ENCODE results near the gene BHLHE40. TPM values are rescaled to one million over a fixed set of nuclear protein-coding genes. Genes with fewer than 3 reads are reported as not detected.

The BHLHE40 gene
- total RNA-seq: 100 to 1,000 TPM; 208 to 225 TPM

DNA sequence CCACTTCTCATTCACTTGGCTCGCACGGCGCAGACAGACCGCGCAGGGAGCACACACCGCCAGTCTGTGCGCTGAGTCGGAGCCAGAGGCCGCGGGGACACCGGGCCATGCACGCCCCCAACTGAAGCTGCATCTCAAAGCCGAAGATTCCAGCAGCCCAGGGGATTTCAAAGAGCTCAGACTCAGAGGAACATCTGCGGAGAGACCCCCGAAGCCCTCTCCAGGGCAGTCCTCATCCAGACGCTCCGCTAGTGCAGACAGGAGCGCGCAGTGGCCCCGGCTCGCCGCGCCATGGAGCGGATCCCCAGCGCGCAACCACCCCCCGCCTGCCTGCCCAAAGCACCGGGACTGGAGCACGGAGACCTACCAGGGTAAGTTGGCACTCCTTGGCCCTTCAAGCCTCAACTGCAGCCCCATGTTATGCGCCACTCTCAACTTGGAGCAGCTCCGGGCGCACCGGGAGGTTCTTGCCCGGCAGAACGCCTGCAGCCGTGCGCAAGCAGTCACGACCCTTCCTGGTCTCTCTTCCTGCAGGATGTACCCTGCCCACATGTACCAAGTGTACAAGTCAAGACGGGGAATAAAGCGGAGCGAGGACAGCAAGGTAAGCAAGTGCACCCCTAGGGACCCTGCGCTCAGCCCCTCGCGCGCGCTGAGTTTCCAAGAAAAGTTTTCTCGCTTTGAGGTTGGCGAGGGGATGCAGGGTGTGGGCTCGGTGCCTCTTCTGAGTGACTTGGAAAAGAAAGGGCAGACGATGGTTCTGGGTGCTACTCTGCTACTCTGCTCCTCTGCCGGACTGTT is at the start of gene BHLHE40:
Gene BHLHE40 (plus strand): TSS at position 10 of the 801 bp plus-strand sequence. CDS start 282 bp downstream, at position 292.
- no peaks in the 10 kb centered on the region for H3K27me3 Mint-ChIP-seq
- peak; percentile 16 for ATAC-seq (ENCODE audit: low read depth)

DNA sequence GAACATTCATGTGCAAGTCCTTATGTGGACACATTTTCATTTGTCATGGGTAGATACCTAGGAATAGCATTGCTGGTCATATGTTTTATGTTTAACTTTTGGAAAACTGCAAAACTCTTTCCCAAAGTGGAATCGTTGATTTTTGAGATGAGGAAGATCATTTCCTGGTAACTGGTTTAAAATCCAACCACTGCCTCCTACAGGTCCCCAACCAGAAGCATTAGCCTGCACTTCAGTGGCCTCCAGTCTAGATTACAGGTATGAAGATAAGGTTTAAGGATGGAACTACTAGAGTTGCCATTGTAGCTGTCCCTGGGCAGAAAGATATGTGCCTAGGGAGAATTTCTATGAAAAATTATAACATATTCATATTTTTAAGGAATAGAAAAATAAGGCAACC is 48.7 kb upstream of the BHLHE40 start:
- DNase-seq (no peak), ATAC-seq (ENCODE audit: low read depth) (no peak)
- POLR2A ChIA-PET: no interaction called here
- H3K4me1 Mint-ChIP-seq: peaks cover 34% of the 10 kb centered on the region
- H3K9me3 Mint-ChIP-seq: peaks cover 3% of the 10 kb centered on the region
- no peak overlapping the region for H3K27ac Mint-ChIP-seq
- no peaks in the 10 kb centered on the region for H3K27me3 Mint-ChIP-seq
- H3K4me3 Mint-ChIP-seq: no peak overlapping the region
- peaks cover 10% of the 10 kb centered on the region for H3K36me3 Mint-ChIP-seq

More for the DNA sequence above, at the start of gene BHLHE40:
- H3K36me3 Mint-ChIP-seq: peaks cover 49% of the 10 kb centered on the region
- H3K9me3 Mint-ChIP-seq: no peaks in the 10 kb centered on the region
- DNase-seq: peak; percentile 85
- POLR2A ChIA-PET: interaction anchor here (0.7 to 14.2 kb wide), 39 partner anchors 7 to 486 kb away, joined by 3 to 734 read pairs (median 6); partner anchors contain the start of gene EDEM1
- H3K4me1 Mint-ChIP-seq: peaks cover 32% of the 10 kb centered on the region
- H3K27ac Mint-ChIP-seq: peak within 1 kb of the TSS; percentile 99
- peak within 1 kb of the TSS; percentile 98 for H3K4me3 Mint-ChIP-seq

DNA sequence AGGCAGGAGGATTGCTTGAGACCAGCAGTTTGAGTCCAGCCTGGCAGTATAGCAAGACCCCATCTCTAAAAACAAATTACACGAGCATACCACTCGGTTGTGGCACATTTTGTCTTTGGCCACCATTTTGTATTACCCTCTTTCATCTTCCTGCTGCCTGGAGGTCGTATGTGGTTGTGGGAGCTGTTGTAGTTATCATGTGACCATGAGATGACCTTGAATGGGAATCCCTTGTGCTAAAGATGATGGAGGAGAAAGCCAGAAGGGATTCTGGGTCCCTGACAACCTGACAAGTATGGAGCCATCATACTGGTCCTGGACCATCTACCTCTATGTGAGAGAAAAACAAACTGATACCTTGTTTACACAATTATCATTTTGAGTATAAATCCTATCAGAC is 45.2 kb upstream of the BHLHE40 start:
- no peaks in the 10 kb centered on the region for H3K27me3 Mint-ChIP-seq

DNA sequence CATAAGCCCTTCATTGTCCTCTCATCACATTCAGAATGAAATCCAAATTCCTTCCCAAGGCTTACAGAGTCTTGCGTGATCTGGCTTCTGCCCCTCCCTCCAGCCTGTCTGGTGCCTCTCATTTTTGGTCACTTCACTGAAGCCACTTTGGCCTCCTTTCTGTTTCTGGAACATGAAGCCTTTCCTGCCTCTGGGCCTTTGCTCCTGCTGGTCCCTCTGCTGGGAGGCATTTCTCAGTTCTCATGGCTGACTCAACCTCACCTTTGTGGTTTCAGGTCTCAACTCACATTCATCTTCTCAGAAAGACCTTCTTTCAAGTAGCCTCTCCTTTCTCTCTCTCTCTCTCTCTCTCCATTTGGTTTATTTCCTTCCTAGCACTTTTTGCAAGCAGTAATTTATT is 43.9 kb upstream of the BHLHE40 start:
- Mint-ChIP-seq H3K36me3 (peaks cover 23% of the 10 kb centered on the region), H3K27ac (peak overlapping the region; percentile 76), H3K4me1 (peaks cover 23% of the 10 kb centered on the region), H3K27me3 (no peaks in the 10 kb centered on the region), H3K4me3 (peak overlapping the region; percentile 31), H3K9me3 (peaks cover 4% of the 10 kb centered on the region)
- POLR2A ChIA-PET: interaction anchor here (0.6 to 0.9 kb wide), 2 partner anchors 44 to 50 kb away, joined by 4 to 5 read pairs; partner anchors contain the start of gene BHLHE40
- peak; percentile 37 for DNase-seq
- peak; percentile 90 for ATAC-seq (ENCODE audit: low read depth)

More for the DNA sequence above, 45.2 kb upstream of the BHLHE40 start:
- H3K27ac Mint-ChIP-seq: no peak overlapping the region
- peaks cover 3% of the 10 kb centered on the region for H3K9me3 Mint-ChIP-seq
- DNase-seq (no peak), ATAC-seq (ENCODE audit: low read depth) (no peak)
- no peak overlapping the region for H3K4me3 Mint-ChIP-seq
- POLR2A ChIA-PET: no interaction called here
- H3K4me1 Mint-ChIP-seq: peaks cover 24% of the 10 kb centered on the region
- peaks cover 21% of the 10 kb centered on the region for H3K36me3 Mint-ChIP-seq

DNA sequence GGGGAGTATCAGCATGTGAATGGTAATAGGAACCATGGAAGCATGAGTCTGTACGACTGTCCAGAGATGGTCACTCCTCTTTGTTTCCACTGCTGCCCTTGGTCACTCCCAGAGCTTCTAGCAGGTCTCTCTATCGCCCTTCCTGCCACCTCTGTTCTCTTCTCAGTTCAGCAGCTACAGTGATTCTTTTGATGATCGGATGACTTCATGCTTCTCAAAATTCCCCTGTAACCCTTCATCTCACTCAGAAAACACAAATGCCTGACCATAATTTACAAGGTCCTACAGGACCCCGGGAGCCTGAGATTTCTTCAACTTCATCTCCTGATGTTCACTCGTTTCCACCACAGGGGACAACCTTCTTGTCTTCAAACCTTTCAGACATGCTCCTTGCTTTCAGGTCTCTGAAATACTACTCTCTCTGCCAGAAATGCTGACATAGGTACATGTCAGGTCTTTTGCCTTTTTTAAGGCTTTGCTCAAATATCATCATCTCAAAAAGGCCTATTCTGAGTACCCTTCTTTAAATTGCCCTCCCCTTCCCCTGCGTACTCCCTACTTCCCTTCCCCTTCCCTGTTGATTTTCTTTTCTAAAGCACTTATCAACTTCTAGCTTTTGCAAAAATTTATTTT is 42.1 kb upstream of the BHLHE40 start:
- Mint-ChIP-seq H3K4me1 (peaks cover 21% of the 10 kb centered on the region), H3K36me3 (peaks cover 21% of the 10 kb centered on the region), H3K4me3 (no peak overlapping the region), H3K9me3 (peaks cover 4% of the 10 kb centered on the region), H3K27me3 (no peaks in the 10 kb centered on the region), H3K27ac (peak overlapping the region; percentile 5)
- ATAC-seq (ENCODE audit: low read depth) (no peak), DNase-seq (no peak)
- POLR2A ChIA-PET: no interaction called here

DNA sequence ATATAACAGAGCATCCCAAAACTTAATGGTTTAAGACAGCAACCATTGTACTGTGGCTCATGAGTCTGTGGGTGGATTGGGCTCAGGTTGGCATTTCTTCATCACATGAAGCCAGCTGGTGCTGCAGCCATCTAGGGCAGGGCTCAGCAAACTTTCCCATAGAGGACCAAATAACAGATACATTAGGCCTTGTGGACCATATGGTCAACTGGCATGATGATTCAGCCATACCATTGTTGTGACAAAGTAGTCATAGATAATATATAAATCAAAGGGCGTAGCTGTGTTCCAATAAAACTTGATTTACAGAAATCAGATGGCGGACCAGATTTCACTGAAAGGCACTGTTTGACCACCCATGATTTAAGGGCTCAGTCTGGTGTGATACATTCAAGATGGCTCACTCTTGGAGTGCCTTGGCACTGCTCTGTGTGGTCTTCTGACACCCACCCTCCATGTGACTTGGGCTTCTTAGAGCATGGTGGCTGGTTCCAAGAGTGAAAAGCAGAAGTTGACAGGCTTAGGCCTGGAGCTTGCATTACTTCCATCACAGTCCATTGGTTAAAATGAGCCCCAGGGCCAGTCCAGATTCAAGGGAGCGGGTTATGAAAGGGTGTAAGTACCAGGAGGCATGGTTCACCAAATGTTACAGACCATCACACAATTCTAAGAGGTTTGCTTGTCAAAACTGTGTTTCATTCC is 40.8 kb upstream of the BHLHE40 start:
- no peaks in the 10 kb centered on the region for H3K27me3 Mint-ChIP-seq

DNA sequence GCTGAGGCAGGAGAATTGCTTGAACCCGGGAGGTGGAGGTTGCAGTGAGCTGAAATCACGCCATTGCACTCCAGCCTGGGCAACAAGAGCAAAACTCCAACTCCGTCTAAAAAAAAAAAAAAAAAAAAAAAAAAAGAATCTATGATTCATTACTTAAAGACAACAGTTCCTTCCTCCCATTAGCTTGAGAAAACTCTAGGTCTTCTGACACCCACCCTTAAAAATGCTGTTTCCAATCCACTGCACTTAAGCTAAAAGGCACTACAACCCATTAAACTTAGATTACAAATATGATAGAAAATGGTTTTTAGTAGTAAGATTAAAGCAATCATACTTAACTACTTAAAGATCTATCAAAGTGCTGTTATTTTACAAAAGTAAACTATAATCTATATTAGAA is 40.0 kb upstream of the BHLHE40 start:
- no peaks in the 10 kb centered on the region for H3K27me3 Mint-ChIP-seq
- H3K27ac Mint-ChIP-seq: no peak overlapping the region
- POLR2A ChIA-PET: interaction anchor here (0.6 to 1.1 kb wide), 2 partner anchors 38 to 103 kb away, joined by 3 to 4 read pairs; no protein-coding TSS in a partner anchor
- peaks cover 18% of the 10 kb centered on the region for H3K4me1 Mint-ChIP-seq
- H3K4me3 Mint-ChIP-seq: no peak overlapping the region
- ATAC-seq (ENCODE audit: low read depth) (no peak), DNase-seq (no peak)
- peaks cover 18% of the 10 kb centered on the region for H3K36me3 Mint-ChIP-seq
- H3K9me3 Mint-ChIP-seq: peaks cover 1% of the 10 kb centered on the region

More for the DNA sequence above, 40.8 kb upstream of the BHLHE40 start:
- POLR2A ChIA-PET: no interaction called here
- Mint-ChIP-seq H3K36me3 (peaks cover 21% of the 10 kb centered on the region), H3K27ac (no peak overlapping the region), H3K9me3 (peaks cover 4% of the 10 kb centered on the region), H3K4me1 (peaks cover 21% of the 10 kb centered on the region), H3K4me3 (no peak overlapping the region)
- no peak for ATAC-seq (ENCODE audit: low read depth)
- no peak for DNase-seq

DNA sequence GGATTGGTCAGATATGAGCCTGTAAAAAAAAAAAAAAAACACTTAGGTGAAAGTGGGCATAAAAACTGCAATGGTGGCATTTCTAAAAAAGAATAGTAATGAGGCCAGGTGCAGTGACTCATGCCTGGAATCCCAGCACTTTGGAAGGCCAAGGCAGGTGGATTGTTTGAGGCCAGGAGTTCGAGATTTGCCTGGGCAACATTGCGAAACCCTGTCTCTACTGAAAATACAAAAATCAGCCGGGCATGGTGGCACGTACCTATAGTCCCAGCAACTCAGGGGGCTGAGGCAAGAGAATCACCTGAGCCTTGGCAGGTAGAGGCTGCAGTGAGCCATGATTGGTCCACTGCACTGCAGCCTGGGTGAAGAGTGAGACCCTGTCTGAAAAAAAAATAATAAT is 38.3 kb upstream of the BHLHE40 start:
- Mint-ChIP-seq H3K36me3 (peaks cover 16% of the 10 kb centered on the region), H3K27me3 (no peaks in the 10 kb centered on the region), H3K9me3 (peaks cover 1% of the 10 kb centered on the region), H3K27ac (no peak overlapping the region), H3K4me1 (peaks cover 9% of the 10 kb centered on the region), H3K4me3 (no peak overlapping the region)
- no peak for DNase-seq
- POLR2A ChIA-PET: interaction anchor here (0.7 to 0.9 kb wide), 2 partner anchors 32 to 38 kb away, joined by 3 to 7 read pairs; partner anchors contain the start of gene BHLHE40
- no peak for ATAC-seq (ENCODE audit: low read depth)

DNA sequence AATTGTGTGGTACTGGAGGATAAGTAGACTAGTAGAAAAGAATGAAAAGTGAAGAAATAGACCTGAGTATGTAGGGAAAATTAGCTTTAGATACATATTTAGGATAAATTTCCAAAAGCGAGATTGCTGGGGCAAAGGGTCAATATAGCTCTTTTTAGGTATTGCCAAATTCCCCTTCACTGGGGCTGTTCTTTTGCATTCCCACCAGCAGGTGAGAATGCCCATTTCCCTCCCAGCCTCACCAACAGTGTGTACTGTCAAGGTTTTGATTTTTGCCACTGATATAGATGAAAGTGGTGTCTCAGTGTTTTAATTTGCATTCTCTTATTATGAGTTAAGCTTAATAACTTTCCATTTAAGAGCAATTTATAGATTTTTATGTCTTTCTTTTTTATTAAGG is 35.7 kb upstream of the BHLHE40 start:
- H3K9me3 Mint-ChIP-seq: peaks cover 1% of the 10 kb centered on the region
- H3K4me1 Mint-ChIP-seq: no peaks in the 10 kb centered on the region
- H3K36me3 Mint-ChIP-seq: peaks cover 3% of the 10 kb centered on the region
- POLR2A ChIA-PET: no interaction called here
- no peaks in the 10 kb centered on the region for H3K27me3 Mint-ChIP-seq
- ATAC-seq (ENCODE audit: low read depth) (no peak), DNase-seq (no peak)
- no peak overlapping the region for H3K4me3 Mint-ChIP-seq
- H3K27ac Mint-ChIP-seq: no peak overlapping the region

DNA sequence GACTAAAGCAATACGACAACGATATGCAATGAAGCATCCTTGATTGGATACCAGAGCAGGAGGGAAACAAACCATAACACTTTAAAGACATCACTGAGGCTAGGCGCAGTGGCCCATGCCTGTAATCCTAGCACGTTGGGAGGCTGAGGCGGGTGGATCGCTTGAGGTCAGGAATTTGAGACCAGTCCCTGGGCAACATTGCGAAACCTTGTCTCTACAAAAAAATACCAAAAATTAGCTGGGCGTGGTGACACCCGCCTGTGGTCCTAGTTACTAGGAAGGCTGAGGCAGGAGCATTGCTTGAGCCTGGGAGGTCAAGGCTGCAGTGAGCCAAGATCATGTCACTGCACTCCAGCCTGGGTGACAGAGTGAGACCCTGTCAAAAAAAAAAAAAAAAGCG is 33.9 kb upstream of the BHLHE40 start:
- Mint-ChIP-seq H3K9me3 (no peaks in the 10 kb centered on the region), H3K27me3 (no peaks in the 10 kb centered on the region), H3K36me3 (no peaks in the 10 kb centered on the region), H3K4me1 (no peaks in the 10 kb centered on the region), H3K27ac (no peak overlapping the region), H3K4me3 (no peak overlapping the region)
- DNase-seq: no peak
- POLR2A ChIA-PET: interaction anchor here (1.0 kb wide), 1 partner anchor 35 kb away, joined by 3 read pairs; no protein-coding TSS in a partner anchor
- ATAC-seq (ENCODE audit: low read depth): no peak

DNA sequence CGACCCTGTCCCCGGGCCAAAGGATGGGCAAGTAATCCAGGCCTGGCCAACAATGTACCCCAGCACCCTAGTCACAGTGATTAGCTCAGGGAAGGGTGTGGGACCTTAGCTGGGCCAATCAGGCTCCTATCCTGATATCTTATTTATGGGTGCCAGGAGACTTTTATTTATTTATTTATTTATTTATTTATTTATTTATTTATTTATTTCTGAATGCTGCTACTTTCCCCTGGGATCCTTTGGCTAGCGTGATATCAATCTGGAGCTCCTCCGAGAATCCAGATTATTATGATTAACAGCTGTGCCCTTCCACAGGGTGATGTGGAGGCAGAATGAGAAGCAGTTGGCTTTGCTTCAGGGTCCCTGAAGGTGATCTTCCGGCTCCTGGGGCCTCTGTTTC is 32.2 kb upstream of the BHLHE40 start:
- no peak overlapping the region for H3K27ac Mint-ChIP-seq
- H3K9me3 Mint-ChIP-seq: no peaks in the 10 kb centered on the region
- DNase-seq (no peak), ATAC-seq (ENCODE audit: low read depth) (no peak)
- H3K4me3 Mint-ChIP-seq: no peak overlapping the region
- POLR2A ChIA-PET: no interaction called here
- H3K4me1 Mint-ChIP-seq: no peaks in the 10 kb centered on the region
- no peaks in the 10 kb centered on the region for H3K36me3 Mint-ChIP-seq
- H3K27me3 Mint-ChIP-seq: no peaks in the 10 kb centered on the region

DNA sequence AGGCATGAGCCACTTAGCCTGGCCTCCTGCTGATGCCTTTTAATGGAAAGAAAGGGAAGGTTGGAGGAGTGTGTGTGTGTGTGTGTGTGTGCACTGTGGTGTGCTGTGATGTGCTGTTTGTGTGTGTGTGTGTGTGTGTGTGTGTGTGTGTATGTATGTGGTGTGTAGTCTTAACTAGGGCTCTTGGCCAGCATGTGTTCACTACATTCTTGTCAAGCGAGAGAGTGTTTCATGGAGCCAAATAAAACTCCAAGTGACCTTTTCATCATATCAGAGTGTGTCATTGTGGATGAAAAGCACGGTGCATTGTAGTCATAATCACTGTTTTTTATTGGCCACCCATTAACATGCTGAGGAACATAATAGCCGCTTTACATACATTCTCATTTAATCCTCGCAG is 30.8 kb upstream of the BHLHE40 start:
- ATAC-seq (ENCODE audit: low read depth) (no peak), DNase-seq (no peak)
- H3K4me1 Mint-ChIP-seq: no peaks in the 10 kb centered on the region
- no peaks in the 10 kb centered on the region for H3K36me3 Mint-ChIP-seq
- POLR2A ChIA-PET: interaction anchor here (0.6 kb wide), 1 partner anchor 116 kb away, joined by 3 read pairs; no protein-coding TSS in a partner anchor
- no peaks in the 10 kb centered on the region for H3K9me3 Mint-ChIP-seq
- H3K27me3 Mint-ChIP-seq: no peaks in the 10 kb centered on the region
- no peak overlapping the region for H3K4me3 Mint-ChIP-seq
- no peak overlapping the region for H3K27ac Mint-ChIP-seq

DNA sequence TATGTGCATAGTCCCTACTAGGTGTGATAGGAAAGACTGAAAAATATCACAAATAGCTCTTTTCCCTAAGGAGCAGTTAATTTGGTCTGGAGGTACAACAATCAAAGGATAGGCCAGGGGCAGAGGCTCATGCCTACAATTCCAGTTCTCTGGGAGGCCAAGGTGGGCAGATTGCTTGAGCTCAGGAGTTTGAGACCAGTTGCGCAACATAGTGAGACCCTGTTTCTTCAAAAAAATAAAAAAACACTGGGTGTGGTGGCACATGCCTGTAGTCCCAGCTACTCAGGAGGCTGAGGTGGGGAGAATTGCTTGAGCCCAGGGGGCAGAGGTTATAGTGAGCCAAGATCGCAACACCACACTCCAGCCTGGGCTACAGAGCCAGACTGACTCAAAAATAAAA is 30.2 kb upstream of the BHLHE40 start:
- ATAC-seq (ENCODE audit: low read depth): no peak
- POLR2A ChIA-PET: interaction anchor here (0.6 kb wide), 1 partner anchor 116 kb away, joined by 3 read pairs; no protein-coding TSS in a partner anchor

More for the DNA sequence above, 30.2 kb upstream of the BHLHE40 start:
- no peak for DNase-seq
- H3K27ac Mint-ChIP-seq: no peak overlapping the region
- H3K9me3 Mint-ChIP-seq: no peaks in the 10 kb centered on the region
- no peaks in the 10 kb centered on the region for H3K27me3 Mint-ChIP-seq
- no peak overlapping the region for H3K4me3 Mint-ChIP-seq
- no peaks in the 10 kb centered on the region for H3K4me1 Mint-ChIP-seq
- no peaks in the 10 kb centered on the region for H3K36me3 Mint-ChIP-seq

All from activated naive CD8-positive, alpha-beta T cell treated with anti-CD3 and anti-CD28 coated beads, Interleukin-2, amount 10 ng/mL, durations not matched to agents 7 days and 5 days (primary cell).